Neural cell (in vitro differentiated cells): ENCODE results near the gene CYREN. TPM values are rescaled to one million over a fixed set of nuclear protein-coding genes. Genes with fewer than 3 reads are reported as not detected.

Experiments
- H2AFZ ChIP-seq: fragments of 200-600, 300-800 bp; sonication (generic), shearing (Covaris generic); 2 replicates; pipeline ENCODE4 v1.6.0; 2014; ENCODE audit warnings: low read depth, mild to moderate bottlenecking, antibody characterized with exemption, low read length, moderate library complexity
- H3F3A ChIP-seq: fragments of 200-600 bp; shearing (Covaris generic); 2 replicates; pipeline ENCODE4 v1.6.1; 2016; ENCODE audit warnings: mild to moderate bottlenecking, moderate library complexity, mixed read lengths, antibody characterized with exemption, low read length; ENCODE audit not compliant: insufficient read depth, poor library complexity, severe bottlenecking
- H3K27ac ChIP-seq: fragments of 200-600, 300-800 bp; sonication (generic), shearing (Covaris generic); 2 replicates; pipeline ENCODE4 v1.5.1; 2014; ENCODE audit warnings: mild to moderate bottlenecking, low read length, moderate library complexity
- H3K27me3 ChIP-seq: fragments of 300-800, 200-600 bp; sonication (generic), shearing (Covaris generic); 2 replicates; pipeline ENCODE4 v1.6.0; 2014; ENCODE audit warnings: mild to moderate bottlenecking, low read depth, low read length, moderate library complexity; ENCODE audit not compliant: insufficient read depth
- H3K36me3 ChIP-seq: fragments of 300-800, 200-600 bp; sonication (generic), shearing (Covaris generic); 2 replicates; pipeline ENCODE4 v1.5.1; 2014; ENCODE audit warnings: mild to moderate bottlenecking, antibody characterized with exemption, low read length, moderate library complexity; ENCODE audit not compliant: insufficient read depth
- H3K4me2 ChIP-seq: fragments of 300-800, 200-600 bp; sonication (generic), shearing (Covaris generic); 2 replicates; pipeline ENCODE4 v1.6.0; 2014; ENCODE audit warnings: mild to moderate bottlenecking, low read length
- H3K4me3 ChIP-seq: fragments of 300-800, 200-600 bp; sonication (generic), shearing (Covaris generic); 2 replicates; pipeline ENCODE4 v1.5.1; 2014; ENCODE audit warnings: mild to moderate bottlenecking, low read length, moderate library complexity
- H3K79me2 ChIP-seq: fragments of 200-600 bp; shearing (Covaris generic); replicated peaks from 2 replicates; pipeline ENCODE4 v1.6.0; 2014; ENCODE audit warnings: mild to moderate bottlenecking, low read length, moderate library complexity; ENCODE audit not compliant: insufficient read depth
- H3K9ac ChIP-seq: fragments of 300-800, 200-600 bp; sonication (generic), shearing (Covaris generic); 2 replicates; pipeline ENCODE4 v1.6.1; 2016; ENCODE audit warnings: mild to moderate bottlenecking, low read length, mixed read lengths
- H3K9me2 ChIP-seq: fragments of 200-600 bp; shearing (Covaris generic); 2 replicates; pipeline ENCODE4 v1.6.1; 2016; ENCODE audit warnings: mild to moderate bottlenecking, low read length, mixed read lengths; ENCODE audit not compliant: insufficient read depth
- H3K9me3 ChIP-seq: fragments of 200-600, 300-800 bp; sonication (generic), shearing (Covaris generic); 2 replicates; pipeline ENCODE4 v1.6.1; 2016; ENCODE audit warnings: mild to moderate bottlenecking, mixed run types, low read length, moderate library complexity, mixed read lengths
- H4K20me1 ChIP-seq: fragments of 200-600 bp; shearing (Covaris generic); 2 replicates; pipeline ENCODE4 v1.6.1; 2016; ENCODE audit warnings: mild to moderate bottlenecking, mixed run types; ENCODE audit not compliant: insufficient read depth
- CTCF ChIP-seq: fragments of 450-650 bp; IDR thresholded peaks from 2 replicates; pipeline ENCODE4 v1.5.1; 2014; ENCODE audit warnings: antibody characterized with exemption, mild to moderate bottlenecking, moderate library complexity; ENCODE audit not compliant: poor library complexity, severe bottlenecking
- EP300 ChIP-seq: fragments of 450-650 bp; conservative IDR thresholded peaks from 2 replicates; pipeline ENCODE4 v1.6.1; 2014; ENCODE audit warnings: antibody characterized with exemption, mild to moderate bottlenecking, moderate library complexity; ENCODE audit not compliant: poor library complexity, severe bottlenecking
- EZH2 ChIP-seq: fragments of 200-600, 300-800 bp; shearing (Covaris generic), sonication (generic); IDR thresholded peaks from 2 replicates; pipeline ENCODE4 v1.6.1; 2014; ENCODE audit warnings: antibody characterized with exemption, low read length, borderline replicate concordance, mild to moderate bottlenecking; ENCODE audit not compliant: insufficient read depth, poor library complexity, severe bottlenecking
- MXI1 ChIP-seq: fragments of 450-650 bp; conservative IDR thresholded peaks from 2 replicates; pipeline ENCODE4 v1.6.1; 2014; ENCODE audit warnings: antibody characterized with exemption, mild to moderate bottlenecking; ENCODE audit not compliant: poor library complexity, severe bottlenecking
- POLR2AphosphoS5 ChIP-seq: IDR thresholded peaks from 2 replicates; pipeline ENCODE4 v1.6.1; 2012
- RAD21 ChIP-seq: fragments of 450-650 bp; conservative IDR thresholded peaks from 2 replicates; pipeline ENCODE4 v1.6.1; 2014; ENCODE audit warnings: antibody characterized with exemption, mild to moderate bottlenecking, moderate library complexity
- REST ChIP-seq: IDR thresholded peaks from 2 replicates; pipeline ENCODE4 v1.6.1; 2012; ENCODE audit warnings: borderline replicate concordance
- SMC3 ChIP-seq: fragments of 450-650 bp; conservative IDR thresholded peaks from 2 replicates; pipeline ENCODE4 v1.6.1; 2014; ENCODE audit warnings: antibody characterized with exemption, mild to moderate bottlenecking, moderate library complexity; ENCODE audit not compliant: poor library complexity
- TAF1 ChIP-seq: IDR thresholded peaks from 2 replicates; pipeline ENCODE4 v1.6.1; 2012; ENCODE audit warnings: low read depth
- polyA plus RNA-seq: library from polyadenylated mRNA; depleted of rRNA; stranded (reverse); fragments of >200 nt; gene quantifications from 2 replicates; pipeline ENCODE4 v1.2.3, GENCODE V29; 2014

CYREN gene
- polyA plus RNA-seq, 1 donor from 2014 or later: 6.7 TPM

GRCh38 chr7:135189961-135190360 is 19.5 kb upstream of the CYREN start:
- no peaks in the 10 kb centered on the region for H3K9me3 ChIP-seq
- H3K9ac ChIP-seq: no peak overlapping the region
- no peaks in the 10 kb centered on the region for H4K20me1 ChIP-seq
- no peaks in the 10 kb centered on the region for H3F3A ChIP-seq
- H3K9me2 ChIP-seq: no peaks in the 10 kb centered on the region
- H3K27me3 ChIP-seq: no peaks in the 10 kb centered on the region
- H3K36me3 ChIP-seq: peaks cover 17% of the 10 kb centered on the region
- no peak overlapping the region for H3K4me2 ChIP-seq
- H3K79me2 ChIP-seq: no peaks in the 10 kb centered on the region
- no peak overlapping the region for H3K4me3 ChIP-seq
- no peak overlapping the region for H2AFZ ChIP-seq
- H3K27ac ChIP-seq: no peak overlapping the region
- TF ChIP-seq RAD21: no peak
- no peak for TF ChIP-seq TAF1
- TF ChIP-seq SMC3: no peak
- no peak for TF ChIP-seq REST
- no peak for TF ChIP-seq POLR2AphosphoS5
- no peak for TF ChIP-seq MXI1
- no peak for TF ChIP-seq CTCF
- no peak for TF ChIP-seq EP300
- TF ChIP-seq EZH2: no peak

DNA sequence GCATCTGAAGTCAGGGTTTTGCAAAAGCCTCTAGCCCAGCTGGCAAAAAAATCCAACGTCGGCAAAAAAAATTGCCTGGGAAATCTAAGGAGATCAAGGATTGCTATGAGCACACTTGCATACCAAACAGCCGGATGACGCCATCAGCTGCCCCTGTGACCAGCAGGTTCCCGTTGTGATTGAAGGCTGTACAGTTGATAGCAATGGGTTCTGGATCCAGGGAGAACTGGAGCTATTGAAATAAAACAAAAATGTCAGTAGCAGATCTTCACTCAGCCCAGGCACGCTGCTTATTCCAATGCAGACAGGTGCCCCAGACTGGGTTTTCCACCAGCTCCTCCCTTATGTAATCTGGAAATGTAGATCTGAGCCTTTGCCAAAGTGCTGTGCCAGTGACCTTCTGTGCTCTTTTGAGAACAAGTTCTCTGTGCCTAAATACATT is 18.7 kb upstream of the CYREN start:
- Histone ChIP-seq H4K20me1 (no peaks in the 10 kb centered on the region), H2AFZ (no peak overlapping the region), H3K79me2 (no peaks in the 10 kb centered on the region), H3K27me3 (no peaks in the 10 kb centered on the region), H3K27ac (no peak overlapping the region), H3K4me2 (no peak overlapping the region), H3F3A (no peaks in the 10 kb centered on the region), H3K4me3 (no peak overlapping the region), H3K9me3 (no peaks in the 10 kb centered on the region), H3K9me2 (no peaks in the 10 kb centered on the region), H3K36me3 (peaks cover 17% of the 10 kb centered on the region), H3K9ac (no peak overlapping the region)
- TF ChIP-seq CTCF: no peak
- TF ChIP-seq POLR2AphosphoS5: no peak
- no peak for TF ChIP-seq EP300
- no peak for TF ChIP-seq MXI1
- no peak for TF ChIP-seq RAD21
- no peak for TF ChIP-seq EZH2
- TF ChIP-seq REST: no peak
- TF ChIP-seq SMC3: no peak
